ENCODE data around the gene CENPN. TPM values are rescaled to one million over a fixed set of nuclear protein-coding genes. Genes with fewer than 3 reads are reported as not detected.

Gene CENPN
- total and polyA plus RNA-seq, 2 donors: 6.3 to 39.0 TPM

- H3K27ac ChIP-seq (ENCODE audit: low read depth in 1 of 2, low read length in 1 of 2): no peak overlapping the region
- no peak overlapping the region for H3K4me3 ChIP-seq (ENCODE audit: low read length in 2 of 2)
- WGBS: 92% methylated on average over 4 of the region's 4 CpGs
- H3K36me3 ChIP-seq (ENCODE audit: control insufficient read depth in 2 of 2, insufficient read depth in 2 of 2, low read length in 1 of 2): peaks cover 9 to 10% of the 10 kb centered on the region in 2 donors
- H3K9me3 ChIP-seq (ENCODE audit: control insufficient read depth in 2 of 2, insufficient read depth in 1 of 2, low read length in 1 of 2): no peaks in the 10 kb centered on the region
- H3K27me3 ChIP-seq (ENCODE audit: control insufficient read depth in 2 of 2, insufficient read depth in 1 of 2, low read length in 1 of 2): no peaks in the 10 kb centered on the region
- no peaks in the 10 kb centered on the region for H3K4me1 ChIP-seq (ENCODE audit: control insufficient read depth in 2 of 2, insufficient read depth in 2 of 2, low read length in 2 of 2)
- no peak for DNase-seq (ENCODE audit: low read depth in 6 of 9, low spot score in 9 of 9)
Measured at GRCh38 chr16:80972611-80973010, 34.4 kb upstream of the CENPN start.

GRCh38 chr16:80973991-80974390 is 33.0 kb upstream of the CENPN start:
- H3K4me3 ChIP-seq (ENCODE audit: low read length in 2 of 2): no peak overlapping the region
- no peaks in the 10 kb centered on the region for H3K9me3 ChIP-seq (ENCODE audit: control insufficient read depth in 2 of 2, insufficient read depth in 1 of 2, low read length in 1 of 2)
- no peak for DNase-seq (ENCODE audit: low read depth in 6 of 9, low spot score in 9 of 9)
- no peak overlapping the region for H3K27ac ChIP-seq (ENCODE audit: low read depth in 1 of 2, low read length in 1 of 2)
- WGBS: 74% methylated on average over 4 of the region's 4 CpGs
- H3K36me3 ChIP-seq (ENCODE audit: control insufficient read depth in 2 of 2, insufficient read depth in 2 of 2, low read length in 1 of 2): peaks cover 9 to 15% of the 10 kb centered on the region in 2 donors
- no peaks in the 10 kb centered on the region for H3K4me1 ChIP-seq (ENCODE audit: control insufficient read depth in 2 of 2, insufficient read depth in 2 of 2, low read length in 2 of 2)
- no peaks in the 10 kb centered on the region for H3K27me3 ChIP-seq (ENCODE audit: control insufficient read depth in 2 of 2, insufficient read depth in 1 of 2, low read length in 1 of 2)

GRCh38 chr16:80974649-80975376 is 32.2 kb upstream of the CENPN start:
- Histone ChIP-seq H3K27me3 (ENCODE audit: control insufficient read depth in 2 of 2, insufficient read depth in 1 of 2, low read length in 1 of 2) (no peaks in the 10 kb centered on the region), H3K27ac (ENCODE audit: low read depth in 1 of 2, low read length in 1 of 2) (no peak overlapping the region), H3K36me3 (ENCODE audit: control insufficient read depth in 2 of 2, insufficient read depth in 2 of 2, low read length in 1 of 2) (peaks cover 10 to 18% of the 10 kb centered on the region in 2 donors), H3K4me3 (ENCODE audit: low read length in 2 of 2) (no peak overlapping the region), H3K9me3 (ENCODE audit: control insufficient read depth in 2 of 2, insufficient read depth in 1 of 2, low read length in 1 of 2) (no peaks in the 10 kb centered on the region), H3K4me1 (ENCODE audit: control insufficient read depth in 2 of 2, insufficient read depth in 2 of 2, low read length in 2 of 2) (no peaks in the 10 kb centered on the region)
- DNase-seq (ENCODE audit: low read depth in 6 of 9, low spot score in 9 of 9): no peak
- 97% methylated on average over 6 of the region's 6 CpGs for WGBS

- no peak for DNase-seq (ENCODE audit: low read depth in 6 of 9, low spot score in 9 of 9)
- no peaks in the 10 kb centered on the region for H3K4me1 ChIP-seq (ENCODE audit: control insufficient read depth in 2 of 2, insufficient read depth in 2 of 2, low read length in 2 of 2)
- H3K4me3 ChIP-seq (ENCODE audit: low read length in 2 of 2): no peak overlapping the region
- H3K27ac ChIP-seq (ENCODE audit: low read depth in 1 of 2, low read length in 1 of 2): no peak overlapping the region
- no peaks in the 10 kb centered on the region for H3K9me3 ChIP-seq (ENCODE audit: control insufficient read depth in 2 of 2, insufficient read depth in 1 of 2, low read length in 1 of 2)
- WGBS: 100% methylated on average over 1 of the region's 1 CpG
- no peaks in the 10 kb centered on the region for H3K27me3 ChIP-seq (ENCODE audit: control insufficient read depth in 2 of 2, insufficient read depth in 1 of 2, low read length in 1 of 2)
- peaks cover 12 to 20% of the 10 kb centered on the region in 2 donors for H3K36me3 ChIP-seq (ENCODE audit: control insufficient read depth in 2 of 2, insufficient read depth in 2 of 2, low read length in 1 of 2)
Measured at GRCh38 chr16:80976946-80977345, 30.1 kb upstream of the CENPN start.

- no peaks in the 10 kb centered on the region for H3K27me3 ChIP-seq (ENCODE audit: control insufficient read depth in 2 of 2, insufficient read depth in 1 of 2, low read length in 1 of 2)
- H3K27ac ChIP-seq (ENCODE audit: low read depth in 1 of 2, low read length in 1 of 2): no peak overlapping the region
- H3K4me3 ChIP-seq (ENCODE audit: low read length in 2 of 2): no peak overlapping the region
Measured at GRCh38 chr16:80981103-80981502, 25.9 kb upstream of the CENPN start.

GRCh38 chr16:80982646-80983045 is 24.4 kb upstream of the CENPN start:
- Histone ChIP-seq H3K9me3 (ENCODE audit: control insufficient read depth in 2 of 2, insufficient read depth in 1 of 2, low read length in 1 of 2) (no peaks in the 10 kb centered on the region), H3K27ac (ENCODE audit: low read depth in 1 of 2, low read length in 1 of 2) (no peak overlapping the region), H3K4me1 (ENCODE audit: control insufficient read depth in 2 of 2, insufficient read depth in 2 of 2, low read length in 2 of 2) (peaks cover 0 to 3% of the 10 kb centered on the region in 2 donors), H3K27me3 (ENCODE audit: control insufficient read depth in 2 of 2, insufficient read depth in 1 of 2, low read length in 1 of 2) (no peaks in the 10 kb centered on the region), H3K4me3 (ENCODE audit: low read length in 2 of 2) (no peak overlapping the region), H3K36me3 (ENCODE audit: control insufficient read depth in 2 of 2, insufficient read depth in 2 of 2, low read length in 1 of 2) (peaks cover 4 to 11% of the 10 kb centered on the region in 2 donors)
- 74% methylated on average over 4 of the region's 4 CpGs for WGBS
- no peak for DNase-seq (ENCODE audit: low read depth in 6 of 9, low spot score in 9 of 9)

More at GRCh38 chr16:80981103-80981502, 25.9 kb upstream of the CENPN start:
- DNase-seq (ENCODE audit: low read depth in 6 of 9, low spot score in 9 of 9): no peak
- H3K36me3 ChIP-seq (ENCODE audit: control insufficient read depth in 2 of 2, insufficient read depth in 2 of 2, low read length in 1 of 2): peaks cover 6 to 11% of the 10 kb centered on the region in 2 donors
- no peaks in the 10 kb centered on the region for H3K4me1 ChIP-seq (ENCODE audit: control insufficient read depth in 2 of 2, insufficient read depth in 2 of 2, low read length in 2 of 2)
- H3K9me3 ChIP-seq (ENCODE audit: control insufficient read depth in 2 of 2, insufficient read depth in 1 of 2, low read length in 1 of 2): no peaks in the 10 kb centered on the region

GRCh38 chr16:80984124-80984892 is 22.7 kb upstream of the CENPN start:
- Histone ChIP-seq H3K4me3 (ENCODE audit: low read length in 2 of 2) (no peak overlapping the region), H3K27ac (ENCODE audit: low read depth in 1 of 2, low read length in 1 of 2) (no peak overlapping the region), H3K9me3 (ENCODE audit: control insufficient read depth in 2 of 2, insufficient read depth in 1 of 2, low read length in 1 of 2) (no peaks in the 10 kb centered on the region), H3K36me3 (ENCODE audit: control insufficient read depth in 2 of 2, insufficient read depth in 2 of 2, low read length in 1 of 2) (peaks cover 4 to 5% of the 10 kb centered on the region in 2 donors), H3K4me1 (ENCODE audit: control insufficient read depth in 2 of 2, insufficient read depth in 2 of 2, low read length in 2 of 2) (peaks cover 0 to 3% of the 10 kb centered on the region in 2 donors), H3K27me3 (ENCODE audit: control insufficient read depth in 2 of 2, insufficient read depth in 1 of 2, low read length in 1 of 2) (no peaks in the 10 kb centered on the region)
- DNase-seq (ENCODE audit: low read depth in 6 of 9, low spot score in 9 of 9): no peak
- WGBS: 98% methylated on average over 6 of the region's 6 CpGs

GRCh38 chr16:80985611-80986010 is 21.4 kb upstream of the CENPN start:
- H3K27ac ChIP-seq (ENCODE audit: low read depth in 1 of 2, low read length in 1 of 2): no peak overlapping the region
- no peaks in the 10 kb centered on the region for H3K27me3 ChIP-seq (ENCODE audit: control insufficient read depth in 2 of 2, insufficient read depth in 1 of 2, low read length in 1 of 2)
- no peak overlapping the region for H3K4me3 ChIP-seq (ENCODE audit: low read length in 2 of 2)
- DNase-seq (ENCODE audit: low read depth in 6 of 9, low spot score in 9 of 9): no peak
- H3K9me3 ChIP-seq (ENCODE audit: control insufficient read depth in 2 of 2, insufficient read depth in 1 of 2, low read length in 1 of 2): no peaks in the 10 kb centered on the region
- WGBS: 54% methylated on average over 2 of the region's 2 CpGs
- H3K4me1 ChIP-seq (ENCODE audit: control insufficient read depth in 2 of 2, insufficient read depth in 2 of 2, low read length in 2 of 2): peaks cover 0 to 3% of the 10 kb centered on the region in 2 donors
- H3K36me3 ChIP-seq (ENCODE audit: control insufficient read depth in 2 of 2, insufficient read depth in 2 of 2, low read length in 1 of 2): no peaks in the 10 kb centered on the region

- Histone ChIP-seq H3K9me3 (ENCODE audit: control insufficient read depth in 2 of 2, insufficient read depth in 1 of 2, low read length in 1 of 2) (no peaks in the 10 kb centered on the region), H3K4me3 (ENCODE audit: low read length in 2 of 2) (no peak overlapping the region), H3K4me1 (ENCODE audit: control insufficient read depth in 2 of 2, insufficient read depth in 2 of 2, low read length in 2 of 2) (peaks cover 0 to 3% of the 10 kb centered on the region in 2 donors), H3K36me3 (ENCODE audit: control insufficient read depth in 2 of 2, insufficient read depth in 2 of 2, low read length in 1 of 2) (peaks cover 4 to 6% of the 10 kb centered on the region in 2 donors), H3K27me3 (ENCODE audit: control insufficient read depth in 2 of 2, insufficient read depth in 1 of 2, low read length in 1 of 2) (no peaks in the 10 kb centered on the region), H3K27ac (ENCODE audit: low read depth in 1 of 2, low read length in 1 of 2) (no peak overlapping the region)
- DNase-seq (ENCODE audit: low read depth in 6 of 9, low spot score in 9 of 9): no peak
- 61% methylated on average over 2 of the region's 2 CpGs for WGBS
Measured at GRCh38 chr16:80986557-80986956, 20.5 kb upstream of the CENPN start.
